GM18951 (cell line): ENCODE measurements around the gene COG4.
"Not testable (repeated sequence)": the region's sequence is repeated elsewhere in the genome, so short reads cannot be mapped to it uniquely, and the experiment has no call there.

ENCODE experiments used
- POLR2A ChIP-seq: IDR thresholded peaks from 4 replicates; pipeline ENCODE4 v1.6.1; 2011; ENCODE audit warnings: mild to moderate bottlenecking; ENCODE audit not compliant: insufficient read length, insufficient read depth; ENCODE audit errors: extremely low read depth
- in situ Hi-C: fragments of 300-500 bp; cut with MboI; formaldehyde crosslinking; loops from one replicate; pipeline ENCODE4 v1.12.0; 2022; ENCODE audit warnings: low sequenced_read_pairs, mixed read lengths, inconsistent platforms; ENCODE audit not compliant: unreplicated experiment

The COG4 gene

DNA sequence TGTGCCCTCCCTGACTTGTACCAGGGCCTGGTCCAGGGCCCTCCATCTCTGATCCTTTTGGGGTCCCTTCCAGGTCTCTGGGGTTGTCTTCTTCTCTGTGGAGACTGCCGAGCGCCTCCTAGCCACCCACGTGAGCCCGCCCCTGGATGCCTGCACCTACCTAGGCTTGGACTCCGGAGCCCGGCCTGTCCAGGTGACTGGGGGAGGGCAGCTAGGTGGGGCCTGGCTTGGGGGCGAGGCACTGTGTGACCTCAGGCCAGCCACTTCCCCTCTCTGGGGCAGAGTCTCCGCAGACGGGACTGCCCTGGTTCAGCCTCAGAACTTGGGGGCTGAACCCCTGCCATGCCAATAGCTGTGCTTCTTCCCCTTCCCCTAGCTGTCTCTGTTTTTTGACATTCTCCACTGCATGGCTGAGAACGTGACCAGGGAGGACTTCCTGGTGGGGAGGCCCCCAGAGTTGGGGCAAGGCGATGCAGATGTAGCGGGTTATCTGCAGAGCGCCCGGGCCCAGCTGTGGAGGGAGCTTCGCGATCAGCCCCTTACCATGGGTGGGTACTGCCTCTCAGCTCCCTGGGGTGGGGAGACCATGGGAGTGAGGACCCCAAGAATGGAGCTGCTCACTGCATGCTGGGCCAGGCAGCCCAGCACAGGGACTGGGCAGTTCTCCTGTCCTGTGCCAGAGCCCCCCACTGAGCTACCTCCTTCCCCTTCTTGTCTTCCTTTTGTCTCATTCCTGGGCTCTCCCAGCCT, 54.4 kb downstream of the COG4 start:
- no peak for TF ChIP-seq POLR2A
- in situ Hi-C loops, result no loop called here

GRCh38 chr16:70467608-70468007, 55.7 kb downstream of the COG4 start:
- no peak for TF ChIP-seq POLR2A
- in situ Hi-C loops, result no loop called here

- in situ Hi-C loops, result no loop called here
- no peak for TF ChIP-seq POLR2A
Observed at GRCh38 chr16:70467113-70467512, 56.2 kb downstream of the COG4 start.

DNA sequence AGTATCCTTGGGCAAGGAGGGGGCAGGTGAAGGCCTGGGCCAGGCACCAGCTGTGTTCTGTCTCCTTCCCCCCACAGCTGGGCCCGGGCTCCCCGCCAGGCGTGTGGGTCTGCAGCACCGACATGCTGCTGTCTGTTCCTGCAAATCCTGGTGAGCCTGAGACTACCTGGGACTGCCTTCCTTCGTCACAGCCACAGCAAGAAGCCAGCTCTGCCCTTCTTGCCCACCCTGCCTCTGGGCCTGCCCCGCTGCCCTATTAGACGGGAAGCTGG, 56.6 kb downstream of the COG4 start:
- no peak for TF ChIP-seq POLR2A
- in situ Hi-C loops, result no loop called here

GRCh38 chr16:70465999-70466804, 57.2 kb downstream of the COG4 start:
- TF ChIP-seq POLR2A, result no peak
- in situ Hi-C loops, result no loop called here

GRCh38 chr16:70463235-70463634, 60.1 kb downstream of the COG4 start:
- no peak for TF ChIP-seq POLR2A
- in situ Hi-C loops, result no loop called here

- in situ Hi-C loops, result no loop called here
- TF ChIP-seq POLR2A, result no peak
Observed at GRCh38 chr16:70460737-70461261, 62.6 kb downstream of the COG4 start.

GRCh38 chr16:70457446-70458166, 65.7 kb downstream of the COG4 start:
- TF ChIP-seq POLR2A, result no peak
- in situ Hi-C loops, result no loop called here

- in situ Hi-C loops, result no loop called here
Observed at GRCh38 chr16:70455910-70456309, 67.4 kb downstream of the COG4 start.

GRCh38 chr16:70454222-70455034, 68.9 kb downstream of the COG4 start, which contains the start of gene FCSK:
FCSK (plus strand) TSS chr16:70454595; CDS start chr16:70463191, 8,596 bp downstream.
- peak; percentile 73 for TF ChIP-seq POLR2A
- in situ Hi-C loops, result no loop called here

More at GRCh38 chr16:70455910-70456309, 67.4 kb downstream of the COG4 start:
- no peak for TF ChIP-seq POLR2A

- TF ChIP-seq POLR2A, result no peak
- in situ Hi-C loops, result no loop called here
Observed at GRCh38 chr16:70453892-70454221, 69.5 kb downstream of the COG4 start.

DNA sequence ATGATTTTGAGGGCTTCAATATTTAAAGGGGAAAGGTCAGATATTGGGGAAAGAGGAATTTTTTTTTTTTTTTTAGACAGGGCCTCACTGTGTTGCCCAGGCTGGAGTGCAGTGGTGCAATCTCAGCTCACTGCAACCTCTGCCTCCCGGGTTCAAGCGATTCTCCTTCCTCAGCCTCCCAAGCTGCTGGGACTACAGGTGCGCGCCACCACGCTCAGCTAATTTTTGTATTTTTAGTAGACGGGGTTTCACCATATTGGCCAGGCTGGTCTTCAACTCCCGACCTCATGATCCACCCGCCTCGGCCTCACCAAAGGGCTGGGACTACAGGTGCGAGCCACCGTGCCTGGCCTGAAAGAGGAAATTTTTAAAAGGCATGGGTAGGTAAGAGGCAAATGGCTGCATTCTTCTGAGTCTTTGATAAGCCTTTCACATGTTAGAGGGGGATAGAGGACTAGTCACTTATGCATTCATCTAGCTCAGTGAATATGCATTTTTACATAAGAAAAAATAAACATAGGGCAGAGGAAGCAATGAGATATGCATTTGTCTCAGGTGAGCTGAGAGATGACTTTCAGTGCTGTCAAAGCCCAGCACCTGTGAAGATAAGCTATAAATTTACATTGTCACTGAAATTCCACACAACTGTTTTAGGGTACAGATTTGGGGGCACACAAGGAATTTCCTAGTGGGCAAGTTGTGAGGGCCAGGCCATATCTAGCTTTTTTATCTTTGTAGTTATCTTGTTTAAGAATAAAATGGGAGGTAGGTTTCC, 70.0 kb downstream of the COG4 start:
- in situ Hi-C loops, result no loop called here
- TF ChIP-seq POLR2A, result no peak

DNA sequence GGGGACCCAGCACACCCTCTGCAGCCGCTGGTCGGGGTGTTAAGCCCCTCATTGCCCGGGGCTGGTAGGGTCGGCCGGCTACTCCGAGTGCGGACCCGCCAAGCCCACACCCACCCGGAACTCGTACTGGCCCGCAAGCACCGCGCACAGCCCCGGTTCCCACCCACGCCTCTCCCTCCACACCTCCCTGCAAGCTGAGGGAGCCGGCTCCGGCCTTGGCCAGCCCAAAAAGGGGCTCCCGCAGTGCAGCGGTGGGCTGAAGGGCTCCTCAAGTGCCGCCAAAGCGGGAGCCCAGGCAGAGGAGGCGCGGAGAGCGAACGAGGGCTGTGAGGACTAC, 72.4 kb downstream of the COG4 start:
- in situ Hi-C loops, result not testable (repeated sequence)

- in situ Hi-C loops, result not testable (repeated sequence)
Observed at GRCh38 chr16:70450142-70451003, 73.0 kb downstream of the COG4 start.
